NK-92 (cell line): ENCODE results near the gene TBRG1.

Experiments
- DNase-seq: peaks from one replicate; lab custom pipeline; 2025; ENCODE audit not compliant: unreplicated experiment; lab: John Stamatoyannopoulos, UW

Gene TBRG1

GRCh38 chr11:124658501-124658900, 35.8 kb downstream of the TBRG1 start:
- DNase-seq: no peak

DNA sequence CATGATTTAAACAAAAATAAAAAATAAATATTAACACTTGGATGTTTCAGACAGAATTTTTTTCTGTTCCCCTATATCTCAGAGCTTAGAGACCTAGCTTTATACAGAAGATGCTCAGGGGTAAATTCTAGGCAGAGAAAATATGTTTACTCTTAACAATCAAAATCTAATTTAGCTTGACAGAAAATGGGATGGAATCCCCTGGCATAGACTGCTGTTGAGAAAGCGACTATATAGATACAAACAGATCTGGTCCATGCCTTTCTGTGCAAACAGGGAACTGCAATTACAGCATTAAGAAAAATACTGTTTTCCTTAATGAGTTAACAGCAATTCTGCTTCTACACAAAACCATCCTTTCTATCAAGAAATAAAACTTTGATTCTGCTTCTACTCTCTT, 36.3 kb downstream of the TBRG1 start:
- no peak for DNase-seq

DNA sequence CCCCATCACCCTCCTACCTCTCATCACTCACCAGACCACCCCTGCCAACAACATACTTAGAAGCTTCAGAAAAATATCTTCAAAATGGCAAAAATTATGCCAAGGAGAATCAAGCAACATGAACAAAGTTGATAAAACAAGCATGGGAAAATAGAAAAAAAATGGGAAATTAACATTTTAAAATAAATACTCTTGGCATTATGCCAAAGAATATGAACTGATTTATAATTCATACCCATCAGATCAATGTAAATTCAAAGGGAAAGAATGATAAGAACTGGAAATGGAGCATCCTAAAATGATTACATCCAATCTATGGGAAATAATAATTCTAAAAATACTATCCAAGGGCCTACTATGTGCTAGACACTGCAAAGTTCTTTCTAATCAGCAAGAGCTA, 38.9 kb downstream of the TBRG1 start:
- no peak for DNase-seq

- no peak for DNase-seq
Observed at GRCh38 chr11:124662106-124662505, 39.4 kb downstream of the TBRG1 start.

GRCh38 chr11:124663861-124664260, 41.2 kb downstream of the TBRG1 start:
- DNase-seq: no peak

DNA sequence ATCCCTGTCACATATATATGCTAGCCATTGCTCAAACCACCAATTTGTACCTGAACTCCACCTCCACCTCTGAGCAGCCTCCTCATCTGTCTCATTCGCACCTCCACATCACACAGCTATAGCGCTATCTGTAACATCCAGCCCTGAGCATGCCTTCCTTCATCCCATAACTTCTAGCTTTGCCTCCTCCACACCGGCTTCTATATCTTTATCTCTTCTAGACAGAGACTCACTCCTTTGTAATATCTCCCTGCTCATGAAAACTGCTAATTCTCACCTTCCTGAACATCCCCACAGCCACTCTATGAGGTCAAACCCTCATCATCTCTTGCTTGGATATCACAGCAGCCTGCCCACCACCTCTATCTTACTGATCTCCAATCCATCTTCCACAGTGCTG, 44.9 kb downstream of the TBRG1 start:
- no peak for DNase-seq

- no peak for DNase-seq
Observed at GRCh38 chr11:124669193-124669592, 46.5 kb downstream of the TBRG1 start.

DNA sequence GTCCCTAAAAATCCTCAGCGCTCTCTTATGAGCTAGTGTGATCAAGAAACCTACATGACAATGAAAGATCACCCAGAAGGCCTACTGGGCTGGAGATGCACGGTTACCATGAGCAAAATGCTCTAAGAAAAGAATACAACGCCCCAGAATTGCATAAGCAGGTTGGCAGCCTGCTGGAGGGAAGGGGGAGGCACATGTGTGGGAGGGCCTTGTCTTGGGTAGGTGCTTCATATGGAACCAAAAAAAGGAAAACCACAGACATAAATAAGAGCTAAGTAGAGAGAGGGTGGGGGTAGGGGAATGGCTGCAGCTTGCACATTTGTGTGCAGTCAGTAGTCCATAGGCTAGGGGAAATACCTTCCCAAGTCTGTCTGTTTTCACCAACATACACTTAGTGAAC, 48.1 kb downstream of the TBRG1 start:
- DNase-seq: no peak

DNA sequence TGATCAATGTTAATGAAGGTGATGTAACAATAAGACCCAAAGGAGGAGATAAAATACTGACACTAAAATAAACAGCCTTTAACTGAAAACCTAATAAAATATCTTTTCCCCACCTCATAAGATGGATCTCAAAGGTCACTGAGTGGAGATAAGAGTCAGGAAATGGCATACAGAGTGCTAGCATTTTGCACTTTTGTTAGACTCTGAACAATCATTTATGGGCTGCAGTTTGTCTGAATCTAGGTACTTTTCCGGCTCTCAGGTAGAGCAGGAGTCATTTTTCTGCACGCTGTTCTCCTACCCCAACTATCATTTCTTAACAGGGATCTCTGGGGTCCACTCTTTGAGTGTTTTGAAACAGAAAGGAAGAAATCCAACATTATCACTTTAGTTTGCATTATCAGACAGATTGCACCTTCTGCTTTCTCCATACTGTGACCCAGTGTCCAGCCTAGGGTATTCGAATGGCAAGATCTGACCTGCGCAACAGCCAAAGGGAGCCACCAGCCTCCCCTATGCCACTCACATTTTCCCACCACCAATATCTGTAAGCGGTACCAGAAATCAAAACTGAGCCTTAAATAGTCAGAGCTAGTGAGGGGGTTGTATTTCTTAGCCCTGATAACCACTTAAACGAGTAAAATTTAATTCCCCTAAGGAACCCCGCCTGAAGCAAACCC, 50.0 kb downstream of the TBRG1 start:
- DNase-seq: no peak

GRCh38 chr11:124673333-124674167, 50.9 kb downstream of the TBRG1 start, which contains the start of the genes SIAE and SPA17:
Gene SIAE, minus strand, starts transcription at chr11:124673739. Its CDS starts 31 bp downstream, at chr11:124673708.
Gene SPA17, plus strand, starts transcription at chr11:124673904. Its CDS starts 1,361 bp downstream, at chr11:124675265.
- DNase-seq: no peak

- no peak for DNase-seq
Observed at GRCh38 chr11:124674168-124674517, 51.5 kb downstream of the TBRG1 start.

DNA sequence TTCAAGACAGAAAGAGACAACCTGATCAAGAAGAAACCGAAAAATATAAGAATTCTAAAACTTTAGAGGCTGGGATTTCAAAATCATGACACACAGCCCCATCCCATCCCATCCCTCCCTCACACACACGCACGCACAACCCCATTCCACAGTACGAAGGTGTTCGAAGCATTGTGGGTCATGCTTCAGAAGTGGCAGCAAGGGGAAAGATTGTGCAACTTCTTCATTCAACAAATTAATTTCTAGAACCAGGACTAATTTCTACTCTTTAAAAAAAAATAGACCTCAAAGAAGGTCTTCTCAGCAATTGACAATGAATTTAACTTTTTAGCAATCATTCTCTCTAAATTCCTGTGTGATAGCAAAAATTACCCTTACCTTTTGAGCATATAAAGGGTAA, 51.9 kb downstream of the TBRG1 start:
- no peak for DNase-seq

DNA sequence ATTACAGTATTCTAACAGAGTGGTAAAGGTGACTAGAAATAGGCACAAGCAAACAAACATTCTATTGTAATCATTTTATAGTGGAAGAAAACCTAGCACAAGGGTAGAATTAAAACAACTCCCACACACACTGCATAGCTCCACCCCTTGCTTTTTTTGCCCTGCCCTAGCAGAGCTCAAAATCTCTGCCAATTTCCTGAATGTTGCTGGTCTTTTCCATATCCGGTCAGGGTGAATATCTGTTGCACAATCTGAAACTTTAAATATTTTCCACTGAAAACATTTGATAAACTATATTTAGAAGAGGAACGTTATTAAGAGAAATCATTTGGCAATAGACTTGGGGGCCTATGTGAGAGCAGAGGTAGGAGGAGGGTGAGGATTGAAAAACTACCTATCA, 53.7 kb downstream of the TBRG1 start:
- DNase-seq: no peak

DNA sequence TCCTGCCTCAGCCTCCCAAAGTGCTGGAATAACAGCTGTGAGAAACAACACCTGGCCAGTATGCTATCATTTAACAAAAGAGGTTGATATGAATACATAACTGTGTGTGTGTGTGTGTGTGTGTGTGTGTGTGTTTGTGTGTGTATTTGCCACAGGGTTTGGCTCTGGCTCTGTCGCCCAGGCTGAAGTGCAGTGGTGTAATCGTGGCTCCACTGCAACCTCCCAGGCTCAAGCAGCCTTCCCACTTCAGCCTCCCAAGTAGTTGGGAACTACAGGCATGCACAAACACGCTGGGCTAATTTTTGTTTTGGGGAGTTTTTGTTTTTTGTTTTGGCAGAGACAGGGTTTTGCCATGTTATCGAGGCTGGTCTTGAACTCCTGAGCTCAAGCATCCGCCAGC, 55.8 kb downstream of the TBRG1 start:
- no peak for DNase-seq

DNA sequence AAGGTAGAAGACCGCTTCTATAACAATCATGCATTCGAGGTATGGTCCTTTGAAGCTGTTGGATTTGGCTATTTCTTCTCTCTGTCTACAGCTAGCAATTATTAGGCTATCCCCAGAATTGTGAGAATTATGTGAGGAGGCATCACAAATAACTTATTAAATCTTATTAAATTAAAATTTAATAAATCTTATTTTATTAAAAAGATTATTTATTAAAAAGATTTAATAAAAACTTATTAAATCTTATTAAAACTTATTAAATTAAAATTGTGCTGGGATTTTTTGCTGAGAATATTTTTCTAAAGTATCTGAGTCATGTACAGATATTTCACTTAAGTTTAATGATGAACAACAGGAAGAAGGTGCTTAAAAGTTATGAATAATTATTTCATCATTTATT, 58.8 kb downstream of the TBRG1 start:
- DNase-seq: no peak

GRCh38 chr11:124682443-124682842, 59.8 kb downstream of the TBRG1 start:
- no peak for DNase-seq
